ENCODE data around the gene C9orf85. TPM values are rescaled to one million over a fixed set of nuclear protein-coding genes. Genes with fewer than 3 reads are reported as not detected.

The C9orf85 gene
- total RNA-seq, 1 experiment from 2014 or later, result 6.0 TPM

DNA sequence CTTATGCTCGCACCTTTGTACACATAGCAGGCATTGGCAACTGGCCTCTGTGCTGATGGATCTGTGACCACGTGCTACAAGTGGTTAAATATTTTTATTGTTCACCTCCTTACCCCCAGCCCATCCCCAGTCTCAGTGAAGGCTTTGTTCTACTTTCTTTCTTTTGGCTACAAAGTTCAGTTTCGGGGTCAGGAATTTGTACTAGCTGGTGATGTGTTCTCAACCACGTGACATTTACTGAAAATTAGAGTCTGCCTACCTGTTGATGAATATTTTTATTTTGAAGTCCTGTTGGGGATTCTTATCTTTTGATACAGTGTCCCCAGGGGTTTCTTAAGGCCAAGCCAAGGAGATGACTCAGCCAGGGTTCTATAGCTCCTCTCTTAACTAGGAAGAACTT lies 101.2 kb downstream of the C9orf85 start:
- Histone ChIP-seq H3K9me3 (ENCODE audit: low read length) (no peaks in the 10 kb centered on the region), H2AFZ (ENCODE audit: low read length) (no peak overlapping the region), H3K4me1 (ENCODE audit: low read length) (no peaks in the 10 kb centered on the region), H3K4me3 (ENCODE audit: low read length) (no peak overlapping the region), H3K9ac (ENCODE audit: low read length) (no peak overlapping the region), H3K9me2 (replicated peaks; ENCODE audit: insufficient read depth, low read length) (no peaks in the 10 kb centered on the region), H3K79me2 (ENCODE audit: low read length) (no peaks in the 10 kb centered on the region), H3K27me3 (ENCODE audit: low read length) (no peaks in the 10 kb centered on the region), H3K36me3 (ENCODE audit: insufficient read depth, low read length) (no peaks in the 10 kb centered on the region), H3K4me2 (ENCODE audit: low read depth, low read length, poor library complexity, severe bottlenecking) (no peak overlapping the region), H4K20me1 (ENCODE audit: insufficient read depth, low read depth, low read length) (no peaks in the 10 kb centered on the region), H3K27ac (ENCODE audit: low read length) (no peak overlapping the region)
- DNase-seq, result no peak

DNA sequence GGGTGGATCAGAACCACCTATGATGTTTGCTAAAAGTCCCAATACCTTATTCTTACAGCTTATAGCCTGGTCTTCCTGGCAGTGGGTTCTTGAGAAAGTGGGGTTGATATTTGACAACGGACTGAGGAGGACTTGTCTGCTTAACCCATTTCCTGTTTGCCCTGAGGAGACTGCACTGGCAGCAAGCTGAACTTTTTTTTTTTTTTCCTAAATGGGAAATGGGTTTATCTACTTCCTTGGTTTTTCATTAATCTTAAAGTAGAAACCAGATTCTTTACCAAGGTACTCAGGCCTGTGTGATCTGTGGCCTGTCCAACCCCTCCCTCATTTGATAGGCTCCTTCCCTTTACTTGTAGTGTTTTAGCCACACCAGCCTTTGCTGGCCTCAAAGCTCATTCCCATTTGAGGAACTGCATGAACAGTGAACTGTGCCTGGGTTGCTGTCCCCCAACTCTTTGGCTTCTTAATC lies 101.9 kb downstream of the C9orf85 start:
- H2AFZ ChIP-seq (ENCODE audit: low read length), result no peak overlapping the region
- H3K4me1 ChIP-seq (ENCODE audit: low read length), result no peaks in the 10 kb centered on the region
- no peak for DNase-seq
- no peaks in the 10 kb centered on the region for H3K9me2 ChIP-seq (replicated peaks; ENCODE audit: insufficient read depth, low read length)
- no peak overlapping the region for H3K4me2 ChIP-seq (ENCODE audit: low read depth, low read length, poor library complexity, severe bottlenecking)
- H4K20me1 ChIP-seq (ENCODE audit: insufficient read depth, low read depth, low read length), result no peaks in the 10 kb centered on the region
- no peak overlapping the region for H3K27ac ChIP-seq (ENCODE audit: low read length)
- no peaks in the 10 kb centered on the region for H3K79me2 ChIP-seq (ENCODE audit: low read length)
- H3K36me3 ChIP-seq (ENCODE audit: insufficient read depth, low read length), result no peaks in the 10 kb centered on the region
- no peak overlapping the region for H3K9ac ChIP-seq (ENCODE audit: low read length)
- H3K4me3 ChIP-seq (ENCODE audit: low read length), result no peak overlapping the region
- H3K27me3 ChIP-seq (ENCODE audit: low read length), result no peaks in the 10 kb centered on the region
- H3K9me3 ChIP-seq (ENCODE audit: low read length), result no peaks in the 10 kb centered on the region

GRCh38 chr9:72022841-72023240 lies 111.4 kb downstream of the C9orf85 start:
- Histone ChIP-seq H3K79me2 (ENCODE audit: low read length) (no peaks in the 10 kb centered on the region), H3K9me3 (ENCODE audit: low read length) (no peaks in the 10 kb centered on the region), H3K9me2 (replicated peaks; ENCODE audit: insufficient read depth, low read length) (no peaks in the 10 kb centered on the region), H4K20me1 (ENCODE audit: insufficient read depth, low read depth, low read length) (no peaks in the 10 kb centered on the region), H3K27me3 (ENCODE audit: low read length) (no peaks in the 10 kb centered on the region), H3K27ac (ENCODE audit: low read length) (no peak overlapping the region), H2AFZ (ENCODE audit: low read length) (no peak overlapping the region), H3K36me3 (ENCODE audit: insufficient read depth, low read length) (no peaks in the 10 kb centered on the region), H3K4me3 (ENCODE audit: low read length) (no peak overlapping the region), H3K4me1 (ENCODE audit: low read length) (no peaks in the 10 kb centered on the region), H3K4me2 (ENCODE audit: low read depth, low read length, poor library complexity, severe bottlenecking) (no peak overlapping the region), H3K9ac (ENCODE audit: low read length) (no peak overlapping the region)
- DNase-seq, result no peak

Small RNAs within 50 kb of the gene (small RNA-seq; reads per million reads assigned to genes)
- gene HSPB1P1, result not detected
- not detected for gene RF00019

Other genes with a start within 250 kb of the C9orf85 start
- gene CEMIP2, start 143.1 kb upstream of the C9orf85 start, total RNA-seq (2014; rRNA removed; shearing (Covaris generic); ENCODE audit: low replicate concordance), result 0.07 and 0.61 TPM in 2 replicates
- gene ABHD17B, start 446 bp upstream of the C9orf85 start, total RNA-seq (2014; rRNA removed; shearing (Covaris generic); ENCODE audit: low replicate concordance), result 3.9 and 12.9 TPM in 2 replicates
- not detected in 2 replicates for gene C9orf57, start 149.0 kb downstream of the C9orf85 start, total RNA-seq (2014; rRNA removed; shearing (Covaris generic); ENCODE audit: low replicate concordance)
- not detected in 2 replicates for gene GDA, start 237.8 kb downstream of the C9orf85 start, total RNA-seq (2014; rRNA removed; shearing (Covaris generic); ENCODE audit: low replicate concordance)

Measured in Karpas-422 (cell line).